ENCODE measurements around the gene LRRC56. TPM values are rescaled to one million over a fixed set of nuclear protein-coding genes. Genes with fewer than 3 reads are reported as not detected.

LRRC56 gene
- total and polyA plus RNA-seq, 2 of the 13 experiments (the other 11 are each of a cell fraction or from before 2014, with no cell fraction given): 0.11 to 0.29 TPM

GRCh38 chr11:561148-562003 is 24.0 kb downstream of the LRRC56 start (continued):
- no peak for TF ChIP-seq CHCHD3 (CRISPR knock-in tag; IDR thresholded peaks at IDR 0.05)
- TF ChIP-seq BRD4 (CRISPR knock-in tag; IDR thresholded peaks at IDR 0.05): no peak; the same call in 1 of the 2 replicates
- no peak for TF ChIP-seq LRRFIP1 (CRISPR knock-in tag; conservative IDR thresholded peaks at IDR 0.05)
- TF ChIP-seq ZNF75D (CRISPR knock-in tag; IDR thresholded peaks at IDR 0.05; ENCODE audit: borderline replicate concordance): no peak
- TF ChIP-seq ZNF788 (CRISPR knock-in tag; IDR thresholded peaks at IDR 0.05; ENCODE audit: borderline replicate concordance): peak; percentile 41; the same call in 1 of the 2 replicates
- no peak for TF ChIP-seq ZNF12 (CRISPR knock-in tag; IDR thresholded peaks at IDR 0.05)
- no peak for TF ChIP-seq NAIF1 (CRISPR knock-in tag; IDR thresholded peaks at IDR 0.05; ENCODE audit: borderline replicate concordance)
- TF ChIP-seq GZF1 (CRISPR knock-in tag; IDR thresholded peaks at IDR 0.05): no peak
- TF ChIP-seq ZKSCAN1 (IDR thresholded peaks at IDR 0.05; ENCODE audit: low read length): no peak
- TF ChIP-seq THRA (CRISPR knock-in tag; IDR thresholded peaks at IDR 0.05; ENCODE audit: borderline replicate concordance): no peak
- TF ChIP-seq FOXM1 (CRISPR knock-in tag; IDR thresholded peaks at IDR 0.05): no peak
- no peak; the same call in 1 of the 2 replicates for TF ChIP-seq KDM5A (IDR thresholded peaks at IDR 0.05; ENCODE audit: borderline replicate concordance, low read length)
- no peak for TF ChIP-seq ZNF567 (CRISPR knock-in tag; IDR thresholded peaks at IDR 0.05; ENCODE audit: borderline replicate concordance)
- 0 out of 2 replicates have a peak, but pooled peaks have one; percentile 46 for TF ChIP-seq PAX8 (CRISPR knock-in tag; IDR thresholded peaks at IDR 0.05; ENCODE audit: borderline replicate concordance)
- TF ChIP-seq NR2F2 (IDR thresholded peaks at IDR 0.05; ENCODE audit: borderline replicate concordance, low read depth): no peak
- TF ChIP-seq FOXA1 (IDR thresholded peaks at IDR 0.05): no peak
- no peak for TF ChIP-seq FOXA1 (CRISPR knock-in tag; IDR thresholded peaks at IDR 0.05)
- no peak for TF ChIP-seq POLR2AphosphoS2 (IDR thresholded peaks at IDR 0.05; ENCODE audit: low read depth, low read length)
- TF ChIP-seq ZNF274 (CRISPR knock-in tag; IDR thresholded peaks at IDR 0.05): no peak
- TF ChIP-seq KLF12 (CRISPR knock-in tag; IDR thresholded peaks at IDR 0.05; ENCODE audit: borderline replicate concordance): no peak
- TF ChIP-seq ZNF205 (CRISPR knock-in tag; IDR thresholded peaks at IDR 0.05): no peak
- no peak for TF ChIP-seq ZFP36L2 (CRISPR knock-in tag; IDR thresholded peaks at IDR 0.05)
- TF ChIP-seq TARDBP (CRISPR knock-in tag; IDR thresholded peaks at IDR 0.05): 0 out of 2 replicates have a peak, but pooled peaks have one; percentile 34
- TF ChIP-seq PRMT3 (CRISPR knock-in tag; IDR thresholded peaks at IDR 0.05; ENCODE audit: borderline replicate concordance, low read depth): no peak
- no peak for TF ChIP-seq E2F2 (CRISPR knock-in tag; IDR thresholded peaks at IDR 0.05; ENCODE audit: borderline replicate concordance)
- TF ChIP-seq ZNF44 (CRISPR knock-in tag; IDR thresholded peaks at IDR 0.05): no peak
- TF ChIP-seq ZFX (CRISPR knock-in tag; IDR thresholded peaks at IDR 0.05; ENCODE audit: low read depth): peak; percentile 70
